Panc1 (cell line): Measurements from ENCODE around the gene SLC46A1.

Experiments
- POLR2AphosphoS5 ChIP-seq: IDR thresholded peaks from 2 replicates; pipeline ENCODE4 v1.6.1; 2012; ENCODE audit warnings: mild to moderate bottlenecking, low read depth, low read length, moderate library complexity
- TCF7L2 ChIP-seq: IDR thresholded peaks from 2 replicates; pipeline ENCODE4 v1.6.1; 2011; ENCODE audit warnings: mild to moderate bottlenecking, low read depth, low read length, inconsistent platforms
- TF ChIP-seq, protein P1 (sequence below): fragments of 450-650 bp; IDR thresholded peaks from 2 replicates; pipeline ENCODE4 v1.5.1; 2017; ENCODE audit warnings: mild to moderate bottlenecking
- TF ChIP-seq, protein P2 (sequence below), 2 experiments: IDR thresholded peaks; 2 replicates each; pipeline ENCODE4 v1.6.1; 2011 to 2012; ENCODE audit warnings: low read depth in 2 of 2, control low read depth in 1 of 2, low read length in 1 of 2, mild to moderate bottlenecking in 1 of 2, moderate library complexity in 1 of 2; ENCODE audit not compliant: insufficient read depth in 1 of 2

DNA sequence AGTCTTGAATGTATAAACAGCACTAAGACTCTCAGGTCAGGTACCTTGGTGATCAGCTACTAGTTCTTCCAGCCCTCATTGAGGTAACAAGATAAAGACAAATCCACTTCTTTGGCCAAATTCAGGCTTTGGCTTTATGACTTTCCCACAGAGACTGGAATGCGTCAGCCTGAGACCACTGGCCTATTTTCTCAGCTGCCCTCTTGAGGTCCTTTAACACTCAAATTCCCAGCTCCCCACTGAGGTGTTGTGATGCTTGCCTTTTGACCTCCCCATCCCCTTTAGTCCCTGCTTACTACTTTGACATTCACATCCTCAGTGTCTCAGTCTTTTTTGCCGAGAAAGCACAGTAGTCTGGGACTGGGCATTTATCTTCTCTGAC lies 59.8 kb downstream of the SLC46A1 start:
- TF ChIP-seq, protein P1, sequence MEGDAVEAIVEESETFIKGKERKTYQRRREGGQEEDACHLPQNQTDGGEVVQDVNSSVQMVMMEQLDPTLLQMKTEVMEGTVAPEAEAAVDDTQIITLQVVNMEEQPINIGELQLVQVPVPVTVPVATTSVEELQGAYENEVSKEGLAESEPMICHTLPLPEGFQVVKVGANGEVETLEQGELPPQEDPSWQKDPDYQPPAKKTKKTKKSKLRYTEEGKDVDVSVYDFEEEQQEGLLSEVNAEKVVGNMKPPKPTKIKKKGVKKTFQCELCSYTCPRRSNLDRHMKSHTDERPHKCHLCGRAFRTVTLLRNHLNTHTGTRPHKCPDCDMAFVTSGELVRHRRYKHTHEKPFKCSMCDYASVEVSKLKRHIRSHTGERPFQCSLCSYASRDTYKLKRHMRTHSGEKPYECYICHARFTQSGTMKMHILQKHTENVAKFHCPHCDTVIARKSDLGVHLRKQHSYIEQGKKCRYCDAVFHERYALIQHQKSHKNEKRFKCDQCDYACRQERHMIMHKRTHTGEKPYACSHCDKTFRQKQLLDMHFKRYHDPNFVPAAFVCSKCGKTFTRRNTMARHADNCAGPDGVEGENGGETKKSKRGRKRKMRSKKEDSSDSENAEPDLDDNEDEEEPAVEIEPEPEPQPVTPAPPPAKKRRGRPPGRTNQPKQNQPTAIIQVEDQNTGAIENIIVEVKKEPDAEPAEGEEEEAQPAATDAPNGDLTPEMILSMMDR: no peak
- TF ChIP-seq, protein P2, sequence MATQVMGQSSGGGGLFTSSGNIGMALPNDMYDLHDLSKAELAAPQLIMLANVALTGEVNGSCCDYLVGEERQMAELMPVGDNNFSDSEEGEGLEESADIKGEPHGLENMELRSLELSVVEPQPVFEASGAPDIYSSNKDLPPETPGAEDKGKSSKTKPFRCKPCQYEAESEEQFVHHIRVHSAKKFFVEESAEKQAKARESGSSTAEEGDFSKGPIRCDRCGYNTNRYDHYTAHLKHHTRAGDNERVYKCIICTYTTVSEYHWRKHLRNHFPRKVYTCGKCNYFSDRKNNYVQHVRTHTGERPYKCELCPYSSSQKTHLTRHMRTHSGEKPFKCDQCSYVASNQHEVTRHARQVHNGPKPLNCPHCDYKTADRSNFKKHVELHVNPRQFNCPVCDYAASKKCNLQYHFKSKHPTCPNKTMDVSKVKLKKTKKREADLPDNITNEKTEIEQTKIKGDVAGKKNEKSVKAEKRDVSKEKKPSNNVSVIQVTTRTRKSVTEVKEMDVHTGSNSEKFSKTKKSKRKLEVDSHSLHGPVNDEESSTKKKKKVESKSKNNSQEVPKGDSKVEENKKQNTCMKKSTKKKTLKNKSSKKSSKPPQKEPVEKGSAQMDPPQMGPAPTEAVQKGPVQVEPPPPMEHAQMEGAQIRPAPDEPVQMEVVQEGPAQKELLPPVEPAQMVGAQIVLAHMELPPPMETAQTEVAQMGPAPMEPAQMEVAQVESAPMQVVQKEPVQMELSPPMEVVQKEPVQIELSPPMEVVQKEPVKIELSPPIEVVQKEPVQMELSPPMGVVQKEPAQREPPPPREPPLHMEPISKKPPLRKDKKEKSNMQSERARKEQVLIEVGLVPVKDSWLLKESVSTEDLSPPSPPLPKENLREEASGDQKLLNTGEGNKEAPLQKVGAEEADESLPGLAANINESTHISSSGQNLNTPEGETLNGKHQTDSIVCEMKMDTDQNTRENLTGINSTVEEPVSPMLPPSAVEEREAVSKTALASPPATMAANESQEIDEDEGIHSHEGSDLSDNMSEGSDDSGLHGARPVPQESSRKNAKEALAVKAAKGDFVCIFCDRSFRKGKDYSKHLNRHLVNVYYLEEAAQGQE (IDR thresholded peaks at IDR 0.05; ENCODE audit: insufficient read depth in 1 of 2, low read depth in 2 of 2, low read length in 1 of 2): no peak
- peak; percentile 36; the same call in 1 of the 2 replicates for TF ChIP-seq POLR2AphosphoS5
- TF ChIP-seq TCF7L2: no peak
